Activated CD8-positive, alpha-beta memory T cell treated with anti-CD3 and anti-CD28 coated beads for 1 hour (primary cell): ENCODE measurements around the gene PATE4.

Experiments used
- DNase-seq, 2 donors: peaks; one replicate each; pipeline ENCODE4 v3.0.0-alpha.2; 2020; ENCODE audit warnings: low read depth in 1 of 2; ENCODE audit errors: extremely low read depth in 1 of 2

The PATE4 gene

GRCh38 chr11:125887373-125888324 lies 54.5 kb downstream of the PATE4 start, which contains the start of gene HYLS1:
HYLS1 (plus strand) TSS chr11:125887668; CDS start chr11:125899369, 11,701 bp downstream.
- peak; percentile 83 to 88 for DNase-seq
